ENCODE measurements around the gene TBC1D22A.

GRCh38 chr22:47006433-47006832, 244.0 kb downstream of the TBC1D22A start:
- TF ChIP-seq CTCF (IDR thresholded peaks at IDR 0.05) (no peak), POLR2AphosphoS5 (IDR thresholded peaks at IDR 0.05) (no peak)

Data from upper lobe of left lung (tissue), 4 donors.